H9 (cell line): ENCODE results near the gene MTURN. TPM values are rescaled to one million over a fixed set of nuclear protein-coding genes. Genes with fewer than 3 reads are reported as not detected.

Experiments used
- DNase-seq: peaks from one replicate; pipeline ENCODE4 v3.0.0-alpha.2; 2017
- H2AFZ ChIP-seq: one replicate; pipeline ENCODE4 v1.6.1; 2013; ENCODE audit warnings: mild to moderate bottlenecking, low read length, control low read depth, moderate library complexity
- H2AK5ac ChIP-seq: 2 replicates; pipeline ENCODE4 v1.6.1; 2013; ENCODE audit warnings: low read length, control low read depth, mixed read lengths; ENCODE audit not compliant: insufficient read length
- H2BK120ac ChIP-seq: one replicate; pipeline ENCODE4 v1.6.1; 2013; ENCODE audit warnings: low read depth, mild to moderate bottlenecking, low read length, control low read depth, inconsistent platforms; ENCODE audit not compliant: poor library complexity, severe bottlenecking
- H2BK12ac ChIP-seq: 2 replicates; pipeline ENCODE4 v1.6.1; 2013; ENCODE audit warnings: low read length, control low read depth, mixed read lengths, low read depth; ENCODE audit not compliant: insufficient read length
- H2BK15ac ChIP-seq: 2 replicates; pipeline ENCODE4 v1.6.1; 2013; ENCODE audit warnings: low read depth, low read length, control low read depth
- H2BK20ac ChIP-seq: one replicate; pipeline ENCODE4 v1.6.1; 2013; ENCODE audit warnings: low read depth, mild to moderate bottlenecking, low read length, control low read depth, inconsistent platforms; ENCODE audit not compliant: poor library complexity, severe bottlenecking
- H2BK5ac ChIP-seq: 2 replicates; pipeline ENCODE4 v1.6.1; 2013; ENCODE audit warnings: low read length, control low read depth, mixed read lengths; ENCODE audit not compliant: insufficient read length
- H3K14ac ChIP-seq: 2 replicates; pipeline ENCODE4 v1.6.1; 2013; ENCODE audit warnings: low read length, control low read depth; ENCODE audit not compliant: insufficient read depth
- H3K18ac ChIP-seq: 2 replicates; pipeline ENCODE4 v1.6.1; 2013; ENCODE audit warnings: low read depth, mild to moderate bottlenecking, mixed read lengths, low read length, control low read depth; ENCODE audit not compliant: insufficient read length
- H3K23ac ChIP-seq: 2 replicates; pipeline ENCODE4 v1.6.1; 2013; ENCODE audit warnings: low read length, control low read depth, mixed read lengths, low read depth; ENCODE audit not compliant: insufficient read length
- H3K23me2 ChIP-seq: 2 replicates; pipeline ENCODE4 v1.6.1; 2013; ENCODE audit warnings: low read depth, mild to moderate bottlenecking, mixed read lengths, low read length, control low read depth; ENCODE audit not compliant: insufficient read length, poor library complexity, severe bottlenecking
- H3K27ac ChIP-seq: 2 replicates; pipeline ENCODE4 v1.5.1; 2013; ENCODE audit warnings: low read length, control low read depth, mixed read lengths, low read depth; ENCODE audit not compliant: insufficient read length
- H3K27me3 ChIP-seq: 2 replicates; pipeline ENCODE4 v1.6.1; 2013; ENCODE audit warnings: low read length, control low read depth, inconsistent platforms; ENCODE audit not compliant: insufficient read depth
- H3K4ac ChIP-seq: 2 replicates; pipeline ENCODE4 v1.6.1; 2013; ENCODE audit warnings: low read depth, mild to moderate bottlenecking, control low read depth, inconsistent platforms, low read length, moderate library complexity
- H3K4me1 ChIP-seq: 2 replicates; pipeline ENCODE4 v1.6.1; 2013; ENCODE audit warnings: low read length, control low read depth, inconsistent platforms; ENCODE audit not compliant: insufficient read depth
- H3K4me2 ChIP-seq: 2 replicates; pipeline ENCODE4 v1.6.1; 2013; ENCODE audit warnings: low read length, control low read depth, mixed read lengths; ENCODE audit not compliant: insufficient read length, insufficient read depth
- H3K56ac ChIP-seq: 2 replicates; pipeline ENCODE4 v1.6.1; 2013; ENCODE audit warnings: low read depth, mild to moderate bottlenecking, mixed read lengths, low read length, control low read depth; ENCODE audit not compliant: insufficient read length
- H3K79me1 ChIP-seq: 2 replicates; pipeline ENCODE4 v1.6.1; 2013; ENCODE audit warnings: low read depth, mild to moderate bottlenecking, moderate library complexity, low read length, control low read depth, inconsistent platforms; ENCODE audit not compliant: insufficient read depth, poor library complexity, severe bottlenecking
- H3K79me2 ChIP-seq: 2 replicates; pipeline ENCODE4 v1.6.1; 2013; ENCODE audit warnings: low read length, control low read depth, inconsistent platforms; ENCODE audit not compliant: insufficient read depth
- H3K9ac ChIP-seq: 2 replicates; pipeline ENCODE4 v1.6.1; 2013; ENCODE audit warnings: low read length, control low read depth, mixed read lengths; ENCODE audit not compliant: insufficient read length; ENCODE audit errors: extremely low read depth
- H3K9me3 ChIP-seq: one replicate; pipeline ENCODE4 v1.6.1; 2013; ENCODE audit warnings: low read depth, low read length, inconsistent platforms; ENCODE audit not compliant: control insufficient read depth
- H3T11ph ChIP-seq: one replicate; pipeline ENCODE4 v1.6.1; 2013; ENCODE audit warnings: mild to moderate bottlenecking, low read length, control low read depth, inconsistent platforms
- H4K20me1 ChIP-seq: one replicate; pipeline ENCODE4 v1.6.1; 2013; ENCODE audit not compliant: control insufficient read depth, insufficient read length, insufficient read depth
- H4K5ac ChIP-seq: 2 replicates; pipeline ENCODE4 v1.6.1; 2013; ENCODE audit warnings: low read depth, mild to moderate bottlenecking, mixed read lengths, low read length, control low read depth; ENCODE audit not compliant: insufficient read length
- H4K8ac ChIP-seq: replicated peaks from 2 replicates; pipeline ENCODE4 v1.6.1; 2013; ENCODE audit warnings: low read length, control low read depth, mixed read lengths, low read depth; ENCODE audit not compliant: insufficient read length
- H4K91ac ChIP-seq: 2 replicates; pipeline ENCODE4 v1.6.1; 2013; ENCODE audit warnings: low read depth, mild to moderate bottlenecking, moderate library complexity, mixed read lengths, low read length, control low read depth; ENCODE audit not compliant: insufficient read length
- H3K27ac Mint-ChIP-seq, 3 experiments: 2 replicates in 2 of 3; 3 replicates in 1 of 3; pipeline ENCODE4 v1.8.0; 2020 to 2021; ENCODE audit warnings: mixed read lengths in 3 of 3, mild to moderate bottlenecking in 1 of 3, moderate library complexity in 1 of 3
- H3K27me3 Mint-ChIP-seq: 2 replicates; pipeline ENCODE4 v1.8.0; 2021; ENCODE audit warnings: low read depth, mild to moderate bottlenecking, moderate library complexity, mixed read lengths
- H3K36me3 Mint-ChIP-seq, 3 experiments: 2 replicates in 2 of 3; 3 replicates in 1 of 3; pipeline ENCODE4 v1.8.0; 2020 to 2021; ENCODE audit warnings: low read depth in 3 of 3, mixed read lengths in 3 of 3; ENCODE audit not compliant: insufficient read depth in 1 of 3
- H3K4me1 Mint-ChIP-seq, 2 experiments: 2 replicates each; pipeline ENCODE4 v1.8.0; 2020; ENCODE audit warnings: mixed read lengths in 2 of 2
- H3K4me3 Mint-ChIP-seq, 2 experiments: 2 replicates in 1 of 2; 3 replicates in 1 of 2; pipeline ENCODE4 v1.8.0; 2020 to 2021; ENCODE audit warnings: mild to moderate bottlenecking in 2 of 2, mixed read lengths in 2 of 2, moderate library complexity in 1 of 2
- H3K9me3 Mint-ChIP-seq, 2 experiments: 2 replicates in 1 of 2; 3 replicates in 1 of 2; pipeline ENCODE4 v1.8.0; 2020; ENCODE audit warnings: mild to moderate bottlenecking in 2 of 2, mixed read lengths in 2 of 2, moderate library complexity in 1 of 2
- CTCF ChIP-seq: fragments of 200-600 bp; sonication (generic); conservative IDR thresholded peaks from 3 replicates; pipeline ENCODE4 v1.8.0; 2021; ENCODE audit warnings: antibody characterized with exemption, mild to moderate bottlenecking
- total RNA-seq: library from RNA; stranded (reverse); gene quantifications from 2 replicates; pipeline ENCODE4 v1.2.1, GENCODE V29; 2021

Gene MTURN
- total RNA-seq, 1 experiment from 2014 or later = 3.4 TPM

GRCh38 chr7:30113144-30113543 lies 21.6 kb upstream of the MTURN start:
- H3K79me1 ChIP-seq = no peaks in the 10 kb centered on the region
- H3K79me2 ChIP-seq = no peaks in the 10 kb centered on the region
- Mint-ChIP-seq H3K4me3 (no peak overlapping the region), H3K36me3 (peaks cover 9 to 22% (median 9%) of the 10 kb centered on the region in 3 experiments), H3K4me1 (no peaks in the 10 kb centered on the region), H3K27me3 (no peaks in the 10 kb centered on the region), H3K9me3 (peaks cover 17 to 21% of the 10 kb centered on the region in 2 experiments), H3K27ac (no peak overlapping the region)
- H2BK20ac ChIP-seq = no peak overlapping the region
- no peak overlapping the region for H3T11ph ChIP-seq
- TF ChIP-seq CTCF = no peak
- no peaks in the 10 kb centered on the region for H4K20me1 ChIP-seq
- H2AK5ac ChIP-seq = no peak overlapping the region
- H2BK120ac ChIP-seq = no peak overlapping the region
- no peaks in the 10 kb centered on the region for H3K27me3 ChIP-seq
- H4K5ac ChIP-seq = no peak overlapping the region
- no peak overlapping the region for H2BK12ac ChIP-seq
- no peak overlapping the region for H3K18ac ChIP-seq
- H3K4me1 ChIP-seq = no peaks in the 10 kb centered on the region
- H3K4me2 ChIP-seq = no peak overlapping the region
- no peak for DNase-seq
- no peak overlapping the region for H3K23ac ChIP-seq
- no peak overlapping the region for H2AFZ ChIP-seq
- no peaks in the 10 kb centered on the region for H3K23me2 ChIP-seq
- H2BK5ac ChIP-seq = no peak overlapping the region
- no peaks in the 10 kb centered on the region for H3K9me3 ChIP-seq
- H3K56ac ChIP-seq = no peak overlapping the region
- no peak overlapping the region for H2BK15ac ChIP-seq
- H3K4ac ChIP-seq = no peak overlapping the region
- no peak overlapping the region for H3K27ac ChIP-seq
- H3K14ac ChIP-seq = no peak overlapping the region
- H4K8ac ChIP-seq = no peak overlapping the region
- no peak overlapping the region for H3K9ac ChIP-seq
- H4K91ac ChIP-seq = no peak overlapping the region
